ENCODE results near the gene DUSP8.

- no peak for TF ChIP-seq RFX5 (IDR thresholded peaks at IDR 0.05; ENCODE audit: borderline replicate concordance, low read depth, low read length)
- no peak for TF ChIP-seq EP300 (IDR thresholded peaks at IDR 0.05; ENCODE audit: borderline replicate concordance in 1 of 2, low read depth in 2 of 2, low read length in 2 of 2)
- no peak for TF ChIP-seq CTCF (IDR thresholded peaks at IDR 0.05; ENCODE audit: control extremely low read depth in 1 of 3, insufficient read depth in 1 of 3, low read depth in 1 of 3, low read length in 3 of 3)
- no peak for TF ChIP-seq ASH2L (IDR thresholded peaks at IDR 0.05; ENCODE audit: low read length)
- TF ChIP-seq PHF8 (conservative IDR thresholded peaks at IDR 0.05; ENCODE audit: low read depth, low read length) = no peak
- no peak for TF ChIP-seq TBP (IDR thresholded peaks at IDR 0.05; ENCODE audit: low read depth, low read length)
- no peak for TF ChIP-seq SUZ12 (IDR thresholded peaks at IDR 0.05; ENCODE audit: low read length)
- no peak for TF ChIP-seq ZNF274 (IDR thresholded peaks at IDR 0.05; ENCODE audit: borderline replicate concordance, extremely low read depth, low read length)
- no peak for TF ChIP-seq CEBPB (IDR thresholded peaks at IDR 0.05; ENCODE audit: low read depth, low read length)
- no peak for TF ChIP-seq SP1 (IDR thresholded peaks at IDR 0.05; ENCODE audit: low read depth, low read length)
- TF ChIP-seq POLR2A (IDR thresholded peaks at IDR 0.05; ENCODE audit: control extremely low read depth in 1 of 2, low read depth in 2 of 2, low read length in 2 of 2) = no peak
- no peak for TF ChIP-seq MAX (IDR thresholded peaks at IDR 0.05)
- no peak for TF ChIP-seq POLR2AphosphoS5 (IDR thresholded peaks at IDR 0.05; ENCODE audit: low read depth, low read length)
Observed at GRCh38 chr11:1557904-1558774, 13.9 kb downstream of the DUSP8 start.
